Fibroblast of villous mesenchyme (primary cell): ENCODE measurements around the gene CELF4. TPM values are rescaled to one million over a fixed set of nuclear protein-coding genes. Genes with fewer than 3 reads are reported as not detected.

Experiments
- DNase-seq: peaks from one replicate; pipeline ENCODE4 v3.0.0-alpha.2; 2010; ENCODE audit warnings: low read depth
- H3K4me3 ChIP-seq: 2 replicates; pipeline ENCODE4 v1.5.1; 2011; ENCODE audit warnings: low read depth, mild to moderate bottlenecking, low read length
- CTCF ChIP-seq: IDR thresholded peaks from 2 replicates; pipeline ENCODE4 v1.5.1; 2012; ENCODE audit warnings: low read depth, mild to moderate bottlenecking, low read length; ENCODE audit not compliant: insufficient read depth
- total RNA-seq: library from RNA; depleted of rRNA; stranded (reverse); fragments of >200 nt; gene quantifications from 2 replicates; pipeline ENCODE4 v1.2.3, GENCODE V29; 2012

CELF4 gene
- total RNA-seq, 1 donor, result not detected

GRCh38 chr18:37604032-37604431, 38.4 kb upstream of the CELF4 start:
- no peak for DNase-seq
- TF ChIP-seq CTCF, result no peak
- no peak overlapping the region for H3K4me3 ChIP-seq

- TF ChIP-seq CTCF, result no peak
- H3K4me3 ChIP-seq, result no peak overlapping the region
- no peak for DNase-seq
These were observed 33.6 kb upstream of the CELF4 start for GRCh38 chr18:37598966-37599896.

GRCh38 chr18:37598396-37598795, 32.8 kb upstream of the CELF4 start:
- no peak for DNase-seq
- TF ChIP-seq CTCF, result no peak
- no peak overlapping the region for H3K4me3 ChIP-seq

- no peak overlapping the region for H3K4me3 ChIP-seq
- TF ChIP-seq CTCF, result no peak
- DNase-seq, result no peak
These were observed 24.7 kb upstream of the CELF4 start for GRCh38 chr18:37590346-37590745.

- DNase-seq, result no peak
- no peak overlapping the region for H3K4me3 ChIP-seq
- no peak for TF ChIP-seq CTCF
These were observed 22.7 kb upstream of the CELF4 start for GRCh38 chr18:37588289-37588688.

- no peak for DNase-seq
- no peak for TF ChIP-seq CTCF
- no peak overlapping the region for H3K4me3 ChIP-seq
These were observed 21.1 kb upstream of the CELF4 start for GRCh38 chr18:37586656-37587225.
